Measurements from ENCODE around the gene SMARCA2. TPM values are rescaled to one million over a fixed set of nuclear protein-coding genes. Genes with fewer than 3 reads are reported as not detected.

SMARCA2 gene
- total and polyA plus RNA-seq, 10 of the 15 experiments (the other 5 are each of a cell fraction or from before 2014, with no cell fraction given) = 100 to 392 (median 204) TPM

DNA sequence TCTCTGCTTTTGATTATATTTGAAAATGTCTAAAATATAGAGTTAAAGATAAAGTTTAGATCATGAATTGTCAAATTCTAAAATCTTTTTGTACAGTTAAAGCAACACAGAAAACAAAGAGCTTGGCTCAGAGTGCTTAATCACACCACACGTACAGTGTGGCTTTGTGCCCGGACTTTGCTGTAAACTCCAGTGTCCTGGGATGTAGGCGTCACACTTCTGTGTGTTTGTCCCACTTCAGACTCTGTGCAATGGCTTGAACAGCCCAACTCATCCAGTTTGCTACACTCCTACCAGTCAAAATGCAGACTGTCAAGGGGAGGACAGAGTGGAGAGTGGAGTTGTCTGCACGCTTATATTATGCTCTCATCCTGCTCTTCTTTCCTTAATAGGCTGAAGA lies 45.3 kb downstream of the SMARCA2 start (continued):
- TF ChIP-seq EGR1 (IDR thresholded peaks at IDR 0.05; ENCODE audit: borderline replicate concordance in 1 of 2, low read depth in 2 of 2, low read length in 2 of 2) = no peak
- TF ChIP-seq JUNB (IDR thresholded peaks at IDR 0.05) = no peak
- TF ChIP-seq, protein P1, sequence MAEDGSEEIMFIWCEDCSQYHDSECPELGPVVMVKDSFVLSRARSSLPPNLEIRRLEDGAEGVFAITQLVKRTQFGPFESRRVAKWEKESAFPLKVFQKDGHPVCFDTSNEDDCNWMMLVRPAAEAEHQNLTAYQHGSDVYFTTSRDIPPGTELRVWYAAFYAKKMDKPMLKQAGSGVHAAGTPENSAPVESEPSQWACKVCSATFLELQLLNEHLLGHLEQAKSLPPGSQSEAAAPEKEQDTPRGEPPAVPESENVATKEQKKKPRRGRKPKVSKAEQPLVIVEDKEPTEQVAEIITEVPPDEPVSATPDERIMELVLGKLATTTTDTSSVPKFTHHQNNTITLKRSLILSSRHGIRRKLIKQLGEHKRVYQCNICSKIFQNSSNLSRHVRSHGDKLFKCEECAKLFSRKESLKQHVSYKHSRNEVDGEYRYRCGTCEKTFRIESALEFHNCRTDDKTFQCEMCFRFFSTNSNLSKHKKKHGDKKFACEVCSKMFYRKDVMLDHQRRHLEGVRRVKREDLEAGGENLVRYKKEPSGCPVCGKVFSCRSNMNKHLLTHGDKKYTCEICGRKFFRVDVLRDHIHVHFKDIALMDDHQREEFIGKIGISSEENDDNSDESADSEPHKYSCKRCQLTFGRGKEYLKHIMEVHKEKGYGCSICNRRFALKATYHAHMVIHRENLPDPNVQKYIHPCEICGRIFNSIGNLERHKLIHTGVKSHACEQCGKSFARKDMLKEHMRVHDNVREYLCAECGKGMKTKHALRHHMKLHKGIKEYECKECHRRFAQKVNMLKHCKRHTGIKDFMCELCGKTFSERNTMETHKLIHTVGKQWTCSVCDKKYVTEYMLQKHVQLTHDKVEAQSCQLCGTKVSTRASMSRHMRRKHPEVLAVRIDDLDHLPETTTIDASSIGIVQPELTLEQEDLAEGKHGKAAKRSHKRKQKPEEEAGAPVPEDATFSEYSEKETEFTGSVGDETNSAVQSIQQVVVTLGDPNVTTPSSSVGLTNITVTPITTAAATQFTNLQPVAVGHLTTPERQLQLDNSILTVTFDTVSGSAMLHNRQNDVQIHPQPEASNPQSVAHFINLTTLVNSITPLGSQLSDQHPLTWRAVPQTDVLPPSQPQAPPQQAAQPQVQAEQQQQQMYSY (CRISPR knock-in tag; IDR thresholded peaks at IDR 0.05) = no peak
- no peak for TF ChIP-seq RAD51 (IDR thresholded peaks at IDR 0.05)
- no peak for TF ChIP-seq MYC (IDR thresholded peaks at IDR 0.05; ENCODE audit: insufficient read depth, insufficient read length, insufficient replicate concordance, low read length, severe bottlenecking)
- TF ChIP-seq SP1 (IDR thresholded peaks at IDR 0.05; ENCODE audit: low read depth, low read length) = no peak
- TF ChIP-seq, protein P2, sequence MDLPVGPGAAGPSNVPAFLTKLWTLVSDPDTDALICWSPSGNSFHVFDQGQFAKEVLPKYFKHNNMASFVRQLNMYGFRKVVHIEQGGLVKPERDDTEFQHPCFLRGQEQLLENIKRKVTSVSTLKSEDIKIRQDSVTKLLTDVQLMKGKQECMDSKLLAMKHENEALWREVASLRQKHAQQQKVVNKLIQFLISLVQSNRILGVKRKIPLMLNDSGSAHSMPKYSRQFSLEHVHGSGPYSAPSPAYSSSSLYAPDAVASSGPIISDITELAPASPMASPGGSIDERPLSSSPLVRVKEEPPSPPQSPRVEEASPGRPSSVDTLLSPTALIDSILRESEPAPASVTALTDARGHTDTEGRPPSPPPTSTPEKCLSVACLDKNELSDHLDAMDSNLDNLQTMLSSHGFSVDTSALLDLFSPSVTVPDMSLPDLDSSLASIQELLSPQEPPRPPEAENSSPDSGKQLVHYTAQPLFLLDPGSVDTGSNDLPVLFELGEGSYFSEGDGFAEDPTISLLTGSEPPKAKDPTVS (IDR thresholded peaks at IDR 0.05; ENCODE audit: low read depth, low read length) = no peak
- no peak for TF ChIP-seq RFX5 (IDR thresholded peaks at IDR 0.05; ENCODE audit: low read depth, low read length)

All from GM12878 (cell line).